H1 (cell line): Measurements from ENCODE around the gene TFRC.
"Not testable (repeated sequence)": the region's sequence is repeated elsewhere in the genome, so short reads cannot be mapped to it uniquely, and the experiment has no call there.

Experiments
- CTCF ChIP-seq, 3 experiments: IDR thresholded peaks; 1 replicate in 2 of 3; 2 replicates in 1 of 3; pipeline versions ENCODE4 v1.5.1 to v1.6.1; 2011; ENCODE audit warnings: low read length in 3 of 3, mild to moderate bottlenecking in 3 of 3, inconsistent platforms in 2 of 3, low read depth in 1 of 3, moderate library complexity in 1 of 3; ENCODE audit not compliant: insufficient read depth in 1 of 3; ENCODE audit errors: control extremely low read depth in 1 of 3
- GABPA ChIP-seq: IDR thresholded peaks from 2 replicates; pipeline ENCODE4 v1.6.1; 2011; ENCODE audit warnings: mild to moderate bottlenecking, low read length, moderate library complexity, borderline replicate concordance; ENCODE audit not compliant: insufficient read depth
- POLR2AphosphoS5 ChIP-seq: IDR thresholded peaks from 2 replicates; pipeline ENCODE4 v1.6.1; 2011; ENCODE audit warnings: low read depth, low read length
- SP2 ChIP-seq: IDR thresholded peaks from 2 replicates; pipeline ENCODE4 v1.6.1; 2012; ENCODE audit warnings: mild to moderate bottlenecking, low read length, inconsistent platforms
- ZNF274 ChIP-seq: IDR thresholded peaks from 2 replicates; pipeline ENCODE4 v1.7.0; 2012; ENCODE audit warnings: low read length, borderline replicate concordance; ENCODE audit errors: extremely low read depth

- TF ChIP-seq ZNF274; POLR2AphosphoS5; GABPA; SP2; CTCF (IDR thresholded peaks at IDR 0.05; ENCODE audit: control extremely low read depth in 1 of 3, insufficient read depth in 1 of 3, low read depth in 1 of 3, low read length in 3 of 3): not testable (repeated sequence)
These were observed 16.6 kb upstream of the TFRC start for GRCh38 chr3:196098365-196098980.
